Right forelimb (tissue), 1 donor: Measurements from ENCODE around the gene SSBP2.

Experiments
- DNase-seq: peaks from one replicate; pipeline ENCODE4 v3.0.0-alpha.2; 2018

The SSBP2 gene

DNA sequence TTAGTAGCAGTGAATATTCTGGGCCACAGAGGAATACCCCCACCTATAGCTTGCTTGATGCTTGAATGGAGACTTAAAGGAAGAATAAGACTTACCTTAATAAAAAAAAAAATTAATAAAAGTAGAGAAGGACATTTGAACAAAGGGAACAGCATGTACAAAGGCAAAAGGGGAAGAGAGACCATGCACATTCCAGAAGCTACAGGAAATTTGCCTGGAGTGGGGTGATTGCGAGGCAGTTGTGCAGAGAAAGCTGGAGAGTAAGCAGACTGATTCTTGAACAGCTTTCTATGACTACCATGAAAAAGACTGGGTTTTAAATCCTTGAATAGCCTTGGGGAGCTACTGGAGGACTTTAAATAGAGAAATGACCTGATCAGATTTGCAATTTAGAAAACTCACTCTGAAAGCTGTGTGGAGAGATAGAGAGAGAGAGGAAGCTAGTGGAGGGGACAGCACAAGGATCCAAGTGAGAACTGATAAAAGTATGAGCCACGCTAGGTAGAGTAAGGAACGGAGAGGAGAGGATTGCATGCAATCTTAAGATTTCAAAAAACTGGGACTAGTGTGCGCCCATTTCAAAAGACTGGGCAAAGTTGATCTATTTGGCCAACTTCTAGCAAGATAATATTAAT, 12.5 kb upstream of the SSBP2 start:
- no peak for DNase-seq

- no peak for DNase-seq
Observed at GRCh38 chr5:81762853-81763252, 12.0 kb upstream of the SSBP2 start.

- DNase-seq = no peak
Observed at GRCh38 chr5:81762401-81762800, 11.5 kb upstream of the SSBP2 start.

DNA sequence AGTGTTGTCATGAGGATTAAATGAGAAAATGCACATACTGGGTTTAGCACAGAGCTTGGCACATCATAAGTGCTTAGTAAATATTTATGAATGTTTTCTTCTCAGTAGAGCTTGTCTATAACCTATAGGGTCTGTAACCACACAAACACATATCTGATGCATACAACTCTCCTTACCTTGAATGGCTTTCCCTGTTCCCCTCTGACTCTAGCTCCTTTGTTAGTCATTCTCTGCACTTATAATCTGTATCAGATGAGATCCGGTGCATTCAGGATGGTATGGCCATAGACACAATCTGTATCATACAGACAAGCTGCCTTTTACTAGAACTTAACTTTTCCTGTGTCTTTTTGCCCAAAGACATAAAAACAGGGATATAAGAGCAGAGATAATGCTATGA, 11.1 kb upstream of the SSBP2 start:
- no peak for DNase-seq

GRCh38 chr5:81761270-81761669, 10.4 kb upstream of the SSBP2 start:
- no peak for DNase-seq

DNA sequence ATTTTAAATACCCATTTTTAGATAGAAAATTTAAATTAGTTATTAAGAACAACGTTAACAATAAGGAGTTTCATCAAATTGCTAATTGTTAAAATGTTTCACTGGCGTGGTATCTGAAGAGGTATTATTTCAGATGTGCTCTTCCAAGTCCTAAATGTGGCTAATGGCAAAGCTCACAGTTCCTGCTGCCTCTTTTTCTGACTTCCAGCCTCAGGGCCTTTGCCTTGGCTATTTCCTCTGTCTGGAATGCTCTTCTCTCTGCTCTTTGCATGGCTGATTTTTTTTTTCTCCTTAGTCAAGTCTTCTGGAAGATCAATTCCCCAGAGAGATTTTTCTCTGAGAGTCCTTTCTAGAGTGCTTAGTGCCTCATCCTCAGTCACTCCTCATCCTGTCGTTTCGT, 9.6 kb upstream of the SSBP2 start:
- no peak for DNase-seq

DNA sequence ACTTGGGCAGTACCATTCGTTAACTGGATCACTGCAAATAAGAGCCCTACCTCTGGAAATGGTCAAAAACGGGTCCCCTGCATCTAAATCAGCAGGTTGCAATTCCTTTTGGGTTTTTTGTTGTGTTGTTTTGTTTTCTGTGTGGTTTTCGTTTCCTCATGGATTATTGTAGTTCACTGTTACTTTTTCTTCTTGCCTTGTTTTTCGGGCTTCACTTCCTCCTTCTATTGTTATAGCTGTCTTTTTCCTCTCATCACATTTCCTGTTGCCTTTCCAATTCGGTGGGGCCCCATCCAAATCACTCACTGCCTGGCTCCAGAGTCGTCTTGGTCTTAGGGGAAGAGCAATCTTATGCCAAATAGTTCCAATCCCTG, 8.7 kb upstream of the SSBP2 start:
- no peak for DNase-seq

DNA sequence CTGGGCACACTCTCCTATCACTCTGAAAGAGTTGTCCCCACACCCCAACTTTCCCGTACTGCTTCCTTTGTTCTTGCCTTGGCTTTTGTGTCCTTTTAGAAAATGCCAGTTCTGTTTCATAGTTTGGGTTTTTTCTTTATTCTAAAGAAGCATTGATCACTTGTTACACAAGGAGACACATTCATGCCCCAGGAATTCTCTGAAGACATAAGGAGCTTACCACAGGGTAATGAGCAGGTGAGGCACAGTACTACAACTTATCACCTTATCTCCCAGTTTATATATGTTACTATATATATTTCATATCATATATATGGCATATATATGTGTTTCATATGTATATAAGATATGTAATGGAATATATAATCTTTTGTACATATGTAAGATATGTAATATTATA, 6.5 kb upstream of the SSBP2 start:
- no peak for DNase-seq

GRCh38 chr5:81756016-81756415, 5.1 kb upstream of the SSBP2 start:
- DNase-seq = no peak

- no peak for DNase-seq
Observed at GRCh38 chr5:81755320-81755719, 4.4 kb upstream of the SSBP2 start.

DNA sequence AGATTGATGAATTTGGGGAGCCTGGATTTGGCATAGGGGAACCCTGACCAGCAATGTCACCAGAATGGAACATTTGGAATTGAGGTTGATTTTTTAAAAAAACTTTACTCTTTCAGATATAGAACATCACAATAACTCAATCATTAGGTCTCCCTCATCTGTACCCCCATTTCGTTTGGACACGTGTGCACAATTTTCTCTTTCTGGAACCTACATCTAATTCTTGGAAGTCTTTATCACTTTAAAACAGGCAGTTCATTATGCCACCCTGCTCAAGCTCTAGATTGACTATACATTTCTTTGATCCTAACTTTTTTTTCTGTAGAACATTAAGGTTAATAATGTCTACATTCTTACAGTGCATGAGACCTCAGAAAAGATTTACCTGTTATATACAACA, 3.7 kb upstream of the SSBP2 start:
- no peak for DNase-seq

- DNase-seq = no peak
Observed at GRCh38 chr5:81753429-81753828, 2.5 kb upstream of the SSBP2 start.

- no peak for DNase-seq
Observed at GRCh38 chr5:81752644-81752963, 1.7 kb upstream of the SSBP2 start.

DNA sequence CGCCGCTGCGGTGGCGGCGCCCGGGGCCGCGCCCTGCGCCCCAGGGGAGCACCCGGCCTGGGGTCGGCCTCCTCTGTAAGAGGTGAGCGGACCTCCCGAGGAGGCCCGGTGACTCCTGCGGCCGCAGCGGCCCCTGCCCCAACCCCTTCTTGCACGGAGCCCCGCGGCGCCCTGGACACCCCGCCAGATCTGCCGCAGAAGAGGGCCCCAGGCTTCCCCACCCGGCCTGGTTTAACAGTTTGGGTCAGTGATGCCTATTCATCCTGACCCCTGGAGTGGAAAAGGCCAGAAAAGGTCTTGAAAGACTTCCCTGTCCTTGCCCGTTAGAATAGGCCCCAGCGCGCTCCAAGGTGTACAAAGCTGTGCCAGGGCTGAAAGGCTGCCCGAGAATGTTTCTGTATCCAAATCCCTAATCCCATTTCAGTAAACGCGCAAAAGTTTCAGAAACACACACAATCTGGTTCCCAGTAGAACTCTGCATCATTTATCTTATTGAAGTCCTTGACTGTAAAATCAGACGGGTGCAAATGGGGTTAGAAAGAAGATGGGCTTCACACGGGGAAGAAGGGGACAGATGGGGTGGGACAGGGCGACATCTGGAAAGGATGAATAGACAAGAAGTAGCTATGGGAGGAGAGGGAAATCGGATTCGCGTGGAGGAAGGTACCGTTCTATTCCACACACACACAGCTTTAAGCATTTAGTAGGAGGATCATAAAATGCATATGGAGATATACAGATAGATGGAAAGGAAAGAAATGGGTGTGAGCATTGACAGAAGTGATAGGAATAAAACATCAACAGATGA, 1.1 kb upstream of the SSBP2 start:
- DNase-seq = peak; percentile 75

- DNase-seq = no peak
Observed at GRCh38 chr5:81750308-81751008, 439 bp downstream of the SSBP2 start.

GRCh38 chr5:81749561-81750307, 1.2 kb downstream of the SSBP2 start:
- peak; percentile 70 for DNase-seq

DNA sequence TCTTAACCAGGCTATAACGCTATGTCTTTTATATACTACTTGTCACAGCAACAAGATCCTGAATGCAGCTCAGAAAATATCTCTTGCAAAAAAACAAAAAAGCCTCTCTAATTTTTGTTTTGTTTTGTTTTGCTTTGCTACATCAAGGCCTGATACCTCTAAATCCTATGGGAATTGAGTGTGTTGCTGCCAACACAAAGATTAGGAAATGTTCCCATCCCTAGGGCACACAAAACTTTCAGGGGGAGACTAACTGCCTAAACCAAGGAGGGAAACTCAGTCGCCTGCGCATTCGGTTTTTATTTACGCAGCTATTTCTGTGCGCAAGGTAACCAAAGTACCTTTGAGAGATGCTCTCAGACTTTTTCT, 1.7 kb downstream of the SSBP2 start:
- DNase-seq = no peak

DNA sequence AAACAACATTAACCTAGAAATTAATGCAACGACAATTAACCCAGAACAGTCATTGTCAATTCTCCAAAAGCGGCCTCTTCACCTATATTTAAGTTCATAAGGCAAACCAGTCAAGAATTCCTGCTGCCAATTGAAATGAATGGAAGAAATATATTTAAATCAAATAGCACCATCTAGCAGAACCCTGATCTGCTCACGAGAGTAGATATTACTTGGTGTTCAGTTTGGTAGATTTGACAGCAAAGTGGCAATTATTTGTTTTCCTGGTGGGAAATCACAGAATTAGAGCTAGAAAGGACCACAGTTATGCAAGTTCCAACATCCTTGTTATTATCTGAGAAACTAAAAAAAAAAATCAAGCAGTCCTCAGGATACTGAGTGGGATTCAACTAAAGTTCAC, 2.3 kb downstream of the SSBP2 start:
- DNase-seq = no peak

GRCh38 chr5:81747030-81747429, 3.9 kb downstream of the SSBP2 start:
- no peak for DNase-seq

GRCh38 chr5:81740758-81741157, 10.1 kb downstream of the SSBP2 start:
- no peak for DNase-seq

DNA sequence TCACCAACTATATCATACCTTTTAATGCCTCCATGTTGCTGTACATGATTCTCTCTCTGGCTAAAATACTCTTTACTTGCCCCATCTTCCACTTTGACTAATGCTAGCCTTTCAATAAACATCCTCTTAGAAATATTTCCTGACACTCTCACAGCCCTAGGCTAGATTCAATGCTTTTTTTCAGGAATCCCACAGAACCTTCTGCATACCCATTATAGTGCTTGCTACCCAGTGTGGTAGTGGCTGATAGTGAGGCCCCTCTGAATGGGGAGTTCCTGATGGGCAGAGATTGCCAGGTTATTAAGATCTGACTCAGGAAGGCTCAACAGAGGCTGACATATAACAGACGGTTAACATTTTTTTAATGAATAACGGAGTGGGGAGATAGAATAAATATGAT, 11.6 kb downstream of the SSBP2 start:
- no peak for DNase-seq

GRCh38 chr5:81729276-81729675, 21.6 kb downstream of the SSBP2 start:
- no peak for DNase-seq

- no peak for DNase-seq
Observed at GRCh38 chr5:81728301-81728700, 22.6 kb downstream of the SSBP2 start.

DNA sequence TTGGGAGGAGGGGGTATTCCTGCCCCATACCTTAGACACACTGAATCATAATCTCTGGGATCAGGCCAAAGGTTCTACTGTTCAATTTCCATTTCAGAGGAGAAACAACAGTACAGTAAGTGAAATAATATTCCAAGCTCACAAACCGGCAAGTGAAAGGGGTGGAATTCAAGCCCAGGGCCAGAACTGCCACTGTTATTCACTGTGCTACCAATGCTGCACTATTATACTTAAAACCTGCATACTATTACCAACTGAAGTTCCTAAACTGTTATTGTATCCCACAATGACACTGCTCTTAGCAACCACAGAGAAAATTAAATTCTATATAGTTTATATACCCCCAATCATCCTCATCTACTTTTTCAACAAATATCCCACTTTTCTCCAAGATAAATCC, 24.6 kb downstream of the SSBP2 start:
- DNase-seq = no peak
